GM18520 (cell line): ENCODE measurements around the gene ATP8B1.
A peak's percentile ranks its signal among the peaks of the same experiment; 100 is the strongest.
"Not testable (repeated sequence)": the region's sequence is repeated elsewhere in the genome, so short reads cannot be mapped to it uniquely, and the experiment has no call there.

Experiments
- ATAC-seq: cut with Tn5 transposase; IDR thresholded peaks from one replicate; pipeline ENCODE4 v1.9.1; 2021; ENCODE audit not compliant: unreplicated experiment

The ATP8B1 gene

DNA sequence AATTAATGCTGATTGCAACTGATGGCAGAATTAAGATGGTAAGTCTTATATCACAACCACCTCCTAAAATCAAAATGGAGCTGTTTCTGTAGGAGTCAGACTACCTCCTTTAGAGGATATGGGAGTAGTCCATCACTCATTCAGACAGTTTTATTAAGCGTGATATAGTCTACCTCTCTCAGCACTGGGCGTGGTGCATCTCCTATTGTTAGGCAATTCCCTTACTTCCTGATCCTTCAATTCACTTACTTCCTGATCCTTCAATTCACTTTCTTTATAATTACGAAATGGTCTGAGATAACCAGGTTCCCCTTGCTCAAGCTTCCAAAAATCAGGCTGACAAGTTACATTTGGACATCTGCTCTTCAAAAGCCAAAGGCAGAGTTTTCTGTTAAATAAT is 31.9 kb downstream of the ATP8B1 start:
- no peak for ATAC-seq

DNA sequence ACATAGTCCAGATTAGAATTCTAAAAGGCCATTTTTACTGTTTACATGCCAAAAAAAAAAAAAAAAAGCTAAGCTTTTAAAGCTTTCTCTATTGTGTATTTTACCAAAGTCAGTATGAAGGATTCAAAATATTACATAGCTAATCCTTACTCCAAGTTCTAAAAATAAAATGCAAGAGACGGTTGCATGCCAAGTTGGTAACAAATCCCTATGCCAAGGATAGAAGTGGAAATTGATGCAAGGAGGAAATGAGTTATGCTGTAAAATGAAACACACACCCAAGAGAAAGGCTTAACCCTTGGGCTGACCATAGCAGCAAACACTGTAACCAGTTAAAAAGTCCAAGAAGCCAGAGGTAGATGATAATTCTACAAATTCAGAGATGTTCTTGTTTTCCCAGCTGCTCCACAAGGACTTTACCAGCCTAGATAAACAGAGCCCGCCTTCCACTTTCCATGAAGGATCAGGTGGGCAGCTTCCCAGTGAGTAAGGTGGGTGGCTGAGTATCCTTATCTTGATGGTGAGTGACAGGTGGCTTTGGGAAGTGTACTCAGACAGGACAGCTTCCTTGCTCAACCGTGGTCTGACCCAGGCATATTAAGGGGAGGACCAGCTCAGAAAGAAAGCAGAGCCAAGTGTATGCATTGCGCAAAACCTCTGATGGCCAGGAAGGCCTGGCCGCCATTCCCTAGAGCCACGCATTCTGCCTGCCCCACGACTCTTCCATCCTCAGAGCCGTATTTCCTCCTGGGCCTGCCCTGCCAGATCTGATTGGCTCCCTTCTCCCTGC is 34.4 kb downstream of the ATP8B1 start:
- ATAC-seq, result no peak

DNA sequence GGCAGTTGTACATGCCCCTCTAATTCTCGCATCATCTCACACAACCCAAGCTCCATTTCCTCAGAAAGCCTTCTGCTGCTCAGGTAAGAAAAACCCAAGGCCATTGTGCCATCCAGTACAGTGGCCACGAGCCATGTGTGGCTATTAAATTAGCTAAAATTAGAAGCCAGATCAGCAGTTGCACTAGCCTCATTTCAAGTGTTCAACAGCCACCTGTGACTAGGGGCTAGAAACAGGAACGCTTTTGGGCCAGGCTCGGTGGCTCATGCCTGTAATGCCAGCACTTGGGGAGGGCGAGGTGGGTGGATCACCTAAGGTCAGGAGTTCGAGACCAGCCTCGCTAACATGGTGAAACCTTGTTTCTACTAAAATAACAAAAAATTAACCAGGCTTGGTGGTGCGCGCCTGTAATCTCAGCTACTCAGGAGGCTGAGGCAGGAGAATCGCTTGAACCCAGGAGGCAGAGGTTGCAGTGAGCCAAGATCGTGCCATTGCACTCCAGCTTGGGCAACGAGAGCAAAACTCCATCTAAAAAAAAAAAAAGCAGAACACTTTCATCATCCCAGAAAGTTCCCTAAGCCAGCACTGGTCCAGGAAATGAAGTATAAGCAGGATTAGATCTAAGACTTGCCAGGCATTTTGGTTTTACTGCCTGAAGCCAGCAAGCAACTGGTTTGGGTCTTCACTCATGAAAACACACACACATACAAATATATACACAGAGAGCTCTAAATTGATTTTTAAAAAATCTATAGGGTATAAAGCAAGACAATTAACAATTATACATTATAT is 35.7 kb downstream of the ATP8B1 start:
- ATAC-seq, result no peak

DNA sequence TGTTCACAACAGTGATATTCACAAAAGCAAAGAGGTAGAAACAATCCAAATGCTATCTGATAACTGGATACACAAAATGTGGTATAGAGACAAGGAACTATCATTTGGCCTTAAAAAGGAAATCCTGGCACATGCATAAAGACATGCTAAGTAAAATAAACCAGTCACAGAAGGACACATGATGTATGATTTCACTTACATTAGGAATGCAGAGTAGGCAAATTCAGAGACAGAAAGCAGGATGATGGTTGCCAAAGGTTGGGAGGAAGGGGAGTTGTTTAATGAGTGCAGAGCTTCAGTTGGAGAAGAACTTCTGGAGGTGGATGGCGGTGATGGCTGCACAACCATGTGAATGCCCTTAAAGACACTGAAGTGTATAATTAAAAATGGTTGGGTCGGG is 38.1 kb downstream of the ATP8B1 start:
- ATAC-seq, result no peak

DNA sequence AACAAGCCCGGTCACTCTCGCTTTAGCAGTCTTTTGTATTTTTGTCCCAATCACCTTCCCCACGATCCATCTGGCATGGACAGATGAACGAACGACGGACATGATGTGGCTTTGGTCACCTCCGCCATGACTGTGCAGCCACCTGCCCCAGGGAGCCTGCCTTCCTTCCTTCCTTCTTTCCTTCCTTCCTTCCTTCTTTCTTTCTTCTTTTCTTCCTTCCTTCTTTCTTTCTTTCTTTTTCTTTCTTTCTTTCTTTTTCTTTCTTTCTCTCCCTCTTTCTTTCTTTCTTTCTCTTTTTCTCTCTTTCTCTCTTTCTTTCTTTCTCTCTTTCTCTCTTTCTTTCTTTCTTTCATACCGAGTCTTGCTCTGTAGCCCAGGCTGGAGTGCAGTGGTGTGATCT is 39.0 kb downstream of the ATP8B1 start:
- no peak for ATAC-seq

DNA sequence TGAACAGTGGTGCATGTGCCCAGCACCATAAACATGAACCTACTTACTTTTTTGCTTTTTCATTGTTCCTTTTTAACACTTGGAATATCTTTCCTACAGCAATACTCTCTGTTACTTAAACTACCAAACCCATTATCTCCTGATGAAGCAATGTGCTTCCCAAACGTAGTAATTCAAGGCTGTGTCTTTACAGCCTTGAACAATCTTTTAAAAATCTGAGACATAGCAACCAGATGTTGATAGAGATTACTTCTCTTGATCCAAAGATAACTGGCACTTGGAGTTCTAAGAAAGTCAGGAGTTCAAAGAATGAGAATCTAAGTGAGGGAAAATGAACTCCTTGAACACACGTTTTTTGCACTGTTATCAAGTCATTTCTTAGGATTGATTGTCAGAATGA is 40.4 kb downstream of the ATP8B1 start:
- no peak for ATAC-seq

DNA sequence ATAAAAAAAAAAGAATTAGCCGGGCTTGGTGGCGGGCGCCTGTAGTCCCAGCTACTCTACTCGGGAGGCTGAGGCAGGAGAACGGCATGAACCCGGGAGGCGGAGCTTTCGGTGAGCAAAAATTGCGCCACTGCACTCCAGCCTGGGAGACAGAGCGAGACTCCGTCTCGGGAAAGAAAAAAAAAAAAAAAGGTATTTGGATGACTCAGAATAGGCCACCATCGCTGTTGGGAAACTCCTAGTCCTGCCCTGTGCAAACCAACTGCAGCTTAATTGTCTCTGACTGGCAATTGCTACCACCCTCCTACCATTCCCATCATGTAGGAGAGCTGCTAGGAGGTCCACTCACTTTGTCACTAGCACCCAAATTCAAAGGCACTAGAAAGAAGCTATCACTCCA is 43.5 kb downstream of the ATP8B1 start:
- no peak for ATAC-seq

DNA sequence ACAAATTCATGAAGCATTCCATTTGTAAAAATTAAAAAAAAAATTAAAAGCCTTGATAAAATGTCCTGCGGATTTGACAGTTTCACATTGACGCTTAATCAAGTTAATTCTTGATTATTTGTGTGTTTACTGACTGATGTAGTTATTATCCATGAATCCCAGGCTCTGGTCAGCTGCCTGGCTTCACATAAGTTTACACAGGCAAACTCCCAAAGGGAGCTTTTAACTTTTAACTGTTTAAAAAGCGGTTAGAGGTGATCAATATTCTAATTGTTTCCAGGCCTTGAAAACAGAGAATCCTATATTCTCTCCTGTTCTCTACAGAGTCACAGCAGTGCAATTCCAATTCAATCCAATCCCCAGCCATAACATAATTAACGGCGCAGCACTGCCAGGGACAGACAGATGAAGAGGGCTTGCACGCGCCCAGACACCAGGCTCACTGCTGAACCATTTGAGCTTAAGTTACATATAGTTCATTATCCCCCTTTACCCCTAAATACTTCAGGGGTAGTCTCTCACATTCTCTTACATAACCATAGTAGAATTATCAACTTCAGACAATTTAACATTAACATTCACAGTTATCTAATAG is 47.5 kb downstream of the ATP8B1 start:
- ATAC-seq, result no peak

DNA sequence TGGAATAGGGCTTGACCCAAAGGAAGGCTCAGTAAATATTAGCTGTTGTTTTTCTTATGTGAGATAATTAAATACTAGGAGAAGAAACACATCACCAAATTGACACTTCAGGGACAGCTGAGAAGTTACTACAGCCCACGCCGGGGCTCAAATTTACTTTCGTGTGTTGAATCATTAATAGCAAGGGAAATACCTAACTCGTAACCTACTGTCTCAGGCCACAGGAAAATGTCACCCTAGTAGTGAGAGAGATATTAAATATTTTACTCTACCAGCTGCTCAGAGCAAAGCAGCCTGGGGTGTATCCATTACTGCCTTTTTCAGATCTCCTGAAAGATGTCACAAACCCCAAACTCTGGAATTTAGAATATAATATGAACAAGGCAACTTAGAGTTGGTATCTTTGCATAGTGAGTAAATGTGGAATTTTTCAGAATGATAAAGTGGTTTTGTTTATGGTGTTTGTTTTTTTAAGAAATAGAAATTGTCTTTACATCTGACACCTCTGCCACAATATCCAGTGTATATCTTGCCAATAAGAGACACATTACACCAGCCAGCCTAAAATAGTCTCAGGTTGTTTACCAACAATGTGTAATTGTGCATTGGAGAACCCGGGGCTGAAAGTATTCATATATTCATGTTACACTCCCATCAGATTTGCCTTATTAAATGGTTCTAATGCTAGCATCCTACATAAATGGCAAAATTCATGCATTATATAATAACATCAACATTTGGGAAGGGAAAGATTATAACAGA is 48.4 kb downstream of the ATP8B1 start:
- peak; percentile 90 for ATAC-seq

DNA sequence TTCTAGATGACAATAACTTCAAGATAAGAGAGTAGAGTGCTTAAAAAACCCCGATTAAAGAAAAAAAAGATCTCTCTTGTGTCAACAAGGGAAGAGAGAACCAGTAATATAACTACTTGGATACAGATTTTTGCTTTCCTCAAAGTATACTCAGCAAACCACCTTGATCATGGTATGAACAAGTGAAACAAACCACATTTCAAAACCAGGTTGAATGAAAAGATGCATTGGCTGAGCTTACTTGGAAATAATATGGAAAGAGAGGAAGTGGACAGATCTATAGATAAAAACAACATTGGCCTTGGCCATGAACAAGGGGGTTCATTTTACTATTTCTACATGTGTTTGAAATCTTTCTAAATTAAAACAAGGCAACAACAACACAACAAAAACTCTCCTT is 50.1 kb downstream of the ATP8B1 start:
- ATAC-seq, result no peak

DNA sequence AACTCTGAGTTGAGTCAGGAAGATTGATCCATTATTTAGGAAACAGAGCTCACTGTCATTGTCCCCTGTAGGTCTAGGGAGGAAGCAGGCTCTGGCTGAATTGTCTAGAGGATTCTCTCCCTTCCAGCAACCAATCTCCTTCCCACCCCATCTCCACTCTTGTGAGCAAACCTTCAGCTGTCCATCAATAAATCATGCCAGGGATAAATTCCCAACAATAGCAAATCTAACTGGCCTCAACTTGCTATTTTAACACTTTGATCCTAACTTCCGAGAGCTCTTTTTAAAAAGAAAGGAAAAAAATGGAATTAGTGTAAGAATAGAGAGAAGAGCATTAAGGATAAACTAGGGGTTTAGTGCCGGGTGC is 53.5 kb downstream of the ATP8B1 start:
- no peak for ATAC-seq

DNA sequence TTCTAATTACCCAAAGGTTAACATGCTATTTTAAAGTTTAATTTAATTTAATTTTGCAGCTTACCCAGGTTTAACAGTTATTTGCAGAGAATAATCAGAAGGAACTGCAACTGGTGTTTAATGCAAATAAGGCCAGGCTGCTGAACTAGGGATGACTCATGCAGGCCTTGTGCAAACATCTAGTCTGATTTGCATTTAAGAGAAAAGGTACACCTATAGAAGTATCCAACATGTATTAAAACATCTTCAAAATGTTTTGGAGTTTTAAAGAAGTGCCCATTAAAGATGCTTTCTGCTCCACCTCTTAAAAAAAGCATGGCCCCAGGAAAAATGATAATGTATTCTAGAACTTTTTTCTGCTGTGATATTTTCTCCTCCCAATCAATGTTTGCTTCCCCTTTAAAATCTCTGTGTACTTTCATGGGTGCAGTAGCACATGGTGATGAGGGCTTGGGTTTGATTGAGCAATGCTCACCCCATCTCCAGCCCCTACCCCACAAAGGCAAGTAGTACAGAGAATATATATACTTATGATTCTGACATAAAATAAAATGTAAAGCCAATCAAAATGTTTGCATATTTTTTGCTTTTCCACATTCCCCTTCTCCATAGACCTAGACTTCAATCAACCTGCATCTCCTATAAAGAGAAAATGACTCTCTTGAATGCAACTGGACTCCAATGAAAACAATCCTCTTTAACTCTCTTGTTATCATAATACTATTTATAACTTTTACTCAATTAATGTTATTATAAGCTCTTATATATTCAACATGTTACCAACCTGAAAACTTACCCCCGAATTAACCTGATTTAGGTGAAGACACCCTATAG is 54.1 kb downstream of the ATP8B1 start:
- ATAC-seq, result peak; percentile 92

DNA sequence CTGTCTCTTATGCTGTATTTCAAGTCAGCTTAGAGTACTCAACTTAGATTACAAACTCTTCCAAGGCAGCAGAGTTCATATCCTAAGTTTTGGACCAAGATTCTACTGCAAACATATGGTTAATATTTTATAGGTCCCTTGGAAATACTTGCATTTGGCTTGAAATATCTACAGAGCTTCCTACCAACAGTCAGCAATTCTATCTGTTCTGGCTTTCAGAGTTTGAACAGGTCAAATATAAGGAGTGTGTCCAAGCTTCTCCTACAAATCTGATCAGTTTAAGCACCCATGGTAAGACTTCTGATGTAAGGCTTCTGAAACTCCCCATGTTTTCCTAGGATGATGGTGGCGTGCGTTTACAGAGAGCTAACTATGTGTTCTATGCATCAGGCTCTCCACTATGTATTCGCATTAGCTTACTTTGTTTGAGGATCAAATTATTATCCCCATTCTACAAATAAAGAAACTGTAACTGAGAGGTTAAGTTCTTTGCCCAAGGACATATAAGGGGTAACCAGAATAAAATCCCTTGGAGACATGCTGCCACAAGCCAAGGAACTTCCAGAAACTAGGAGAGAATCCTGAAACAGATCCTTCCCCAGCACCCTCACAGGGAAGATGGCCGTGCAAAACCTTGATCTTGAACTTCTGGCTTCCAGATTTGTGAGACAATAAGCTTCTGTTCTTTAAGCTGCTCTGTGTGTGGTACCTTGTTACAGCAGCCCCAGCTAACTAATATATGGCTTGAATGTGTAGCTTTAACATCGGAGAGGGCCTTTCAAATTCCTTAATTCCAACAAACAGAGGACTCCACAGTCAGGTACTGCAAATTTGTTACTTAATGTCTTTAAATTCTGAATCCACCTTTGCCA is 55.1 kb downstream of the ATP8B1 start:
- ATAC-seq, result peak; percentile 7

DNA sequence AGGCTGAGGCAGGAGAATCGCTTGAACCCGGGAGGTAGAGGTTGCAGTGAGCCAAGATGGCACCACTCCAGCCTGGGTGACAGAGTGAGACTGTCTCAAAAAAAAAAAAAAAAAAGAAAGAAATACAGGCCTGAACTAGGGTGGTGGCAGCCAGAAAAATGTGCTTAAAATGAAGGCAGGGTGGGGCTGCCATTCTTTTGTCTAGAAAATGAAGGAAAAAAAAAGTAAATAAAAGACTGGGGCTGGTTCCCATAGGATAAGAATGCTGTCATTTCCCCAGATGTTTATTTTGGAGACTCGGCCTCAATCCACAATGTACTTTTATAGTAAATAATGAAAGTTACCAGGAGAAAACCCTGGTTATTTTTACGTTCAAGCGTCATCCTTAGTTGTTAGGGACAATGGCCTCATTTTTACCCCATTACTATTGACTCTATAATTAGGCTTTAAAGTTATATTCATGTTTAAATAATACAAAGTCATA is 58.9 kb downstream of the ATP8B1 start:
- ATAC-seq, result no peak

DNA sequence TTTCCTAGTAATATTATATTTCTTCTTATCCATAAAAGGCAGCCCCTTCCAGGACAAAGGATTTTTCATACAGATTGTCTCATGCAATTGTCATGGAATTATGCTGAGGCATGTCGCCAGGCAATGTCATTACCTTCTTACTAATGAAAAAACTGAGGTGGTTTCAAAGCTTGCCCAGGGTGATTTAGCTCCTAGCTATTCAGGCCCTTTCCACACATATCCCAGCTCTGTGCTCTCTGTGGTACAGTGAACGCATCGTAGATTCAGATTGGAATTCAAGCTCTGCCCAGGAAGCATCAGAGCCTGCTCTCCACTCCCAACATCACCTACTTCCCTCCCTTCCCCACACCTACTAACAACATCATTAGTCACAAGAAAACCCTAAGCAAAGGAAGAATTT is 60.1 kb downstream of the ATP8B1 start:
- no peak for ATAC-seq

DNA sequence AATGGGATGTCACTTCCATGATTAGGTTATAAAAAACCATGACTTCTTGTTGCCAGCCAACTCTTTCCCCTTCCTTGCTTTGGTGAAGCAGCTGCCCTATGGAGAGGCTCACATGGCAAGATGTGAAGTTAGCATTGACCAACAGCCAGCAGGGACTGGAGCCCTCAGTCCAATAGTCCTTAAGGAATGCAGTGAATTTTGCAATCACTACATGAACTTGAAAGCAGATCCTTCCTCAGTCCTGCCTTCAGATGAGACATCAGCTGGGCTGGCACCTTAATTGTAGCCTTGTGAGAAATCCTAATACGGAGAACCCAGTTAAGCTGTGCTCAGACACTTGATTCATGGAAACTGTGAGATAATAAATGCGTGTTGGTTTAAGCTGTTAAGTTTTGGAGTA is 61.8 kb downstream of the ATP8B1 start:
- no peak for ATAC-seq

DNA sequence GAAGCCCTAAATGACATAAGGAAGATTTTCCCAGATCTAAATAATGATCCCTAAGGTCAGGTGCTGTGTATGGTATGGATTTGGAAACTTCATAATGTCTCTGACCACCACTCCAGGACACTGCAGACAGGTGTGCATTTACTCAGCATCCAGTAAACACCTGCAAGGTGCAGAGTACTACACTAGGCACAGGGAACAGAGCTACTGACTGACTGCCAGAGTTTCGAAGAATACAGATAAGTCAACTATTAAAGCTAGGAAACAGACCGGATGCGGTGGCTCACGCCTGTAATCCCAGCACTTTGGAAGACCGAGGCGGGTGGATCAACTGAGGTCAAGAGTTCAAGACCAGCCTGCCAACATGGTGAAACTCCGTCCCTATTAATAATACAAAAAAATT is 65.0 kb downstream of the ATP8B1 start:
- no peak for ATAC-seq

DNA sequence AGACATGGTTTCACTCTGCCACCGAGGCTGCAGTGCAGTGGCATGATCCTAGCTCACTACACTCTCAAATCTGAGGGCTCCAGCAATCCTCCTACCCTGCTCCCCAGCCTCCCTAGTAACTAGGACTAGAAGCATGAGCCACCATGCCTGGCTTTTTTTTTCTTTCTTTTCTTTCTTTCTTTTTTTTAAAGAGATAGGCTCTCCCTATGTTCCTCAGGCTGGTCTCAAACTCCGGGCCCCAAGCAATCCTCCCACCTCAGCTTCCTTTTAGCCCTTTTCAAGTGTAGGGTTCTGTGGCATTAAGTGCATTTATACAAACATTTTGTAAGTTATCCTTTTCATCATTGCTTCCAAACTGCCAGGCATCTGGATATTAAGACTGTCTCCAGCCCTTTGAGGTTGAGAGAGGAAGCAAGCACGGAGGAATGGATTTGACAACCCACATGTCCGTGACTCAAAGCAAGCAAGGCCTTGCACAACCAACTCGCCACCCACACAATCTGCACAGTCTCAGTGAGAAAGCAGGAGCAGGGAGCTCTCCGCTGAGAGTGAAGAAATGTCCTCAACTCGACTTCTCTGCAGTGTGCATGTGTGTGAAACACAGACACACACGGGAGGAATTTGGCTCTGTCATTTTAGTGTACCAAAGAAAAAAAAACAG is 65.6 kb downstream of the ATP8B1 start:
- ATAC-seq, result no peak

DNA sequence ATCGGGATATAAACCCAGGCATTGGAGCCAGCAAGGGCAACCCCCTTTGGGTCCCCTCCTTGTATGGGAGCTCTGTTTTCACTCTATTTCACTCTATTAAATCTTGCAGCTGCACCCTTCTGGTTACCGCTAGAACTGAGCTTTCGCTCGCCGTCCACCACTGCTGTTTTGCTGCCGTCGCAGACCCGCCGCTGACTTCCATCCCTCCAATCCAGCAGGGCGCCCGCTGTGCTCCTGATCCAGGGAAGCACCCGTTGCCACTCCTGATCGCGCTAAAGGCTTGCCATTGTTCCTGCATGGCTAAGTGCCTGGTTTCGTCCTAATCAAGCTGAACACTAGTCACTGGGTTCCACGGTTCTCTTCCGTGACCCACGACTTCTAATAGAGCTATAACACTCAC is 68.1 kb downstream of the ATP8B1 start:
- ATAC-seq, result not testable (repeated sequence)
